Body of pancreas (tissue), 4 donors: Measurements from ENCODE around the gene CASP12. TPM values are rescaled to one million over a fixed set of nuclear protein-coding genes. Genes with fewer than 3 reads are reported as not detected.
A peak's percentile ranks its signal among the peaks of the same experiment; 100 is the strongest.

Experiments
- ATAC-seq: fragments of 150-250 bp; one replicate; pipeline ENCODE4 v1.9.1; 2016
- DNase-seq, 4 donors: peaks; one replicate each; pipeline ENCODE4 v3.0.0-alpha.2; 2019
- H3K27ac ChIP-seq, 4 donors: fragments of 200-600 bp; sonication (generic); 1 replicate in 3 of 4; 2 replicates in 1 of 4; pipeline versions ENCODE4 v1.5.1 to v1.6.1; 2016 to 2019; ENCODE audit warnings: mild to moderate bottlenecking in 1 of 4, mixed read lengths in 1 of 4, moderate library complexity in 1 of 4
- H3K27me3 ChIP-seq, 2 donors: fragments of 200-600 bp; sonication (generic); one replicate each; pipeline ENCODE4 v1.6.0; 2016; ENCODE audit warnings: mild to moderate bottlenecking in 1 of 2
- H3K36me3 ChIP-seq, 2 donors: fragments of 200-600 bp; sonication (generic); replicated peaks in 1 of 2; 2 replicates each; pipeline ENCODE4 v1.5.1; 2016; ENCODE audit warnings: low read depth in 2 of 2; ENCODE audit not compliant: insufficient read depth in 1 of 2
- H3K4me1 ChIP-seq: fragments of 200-600 bp; sonication (generic); one replicate; pipeline ENCODE4 v1.6.0; 2016
- H3K4me3 ChIP-seq, 2 donors: fragments of 200-600 bp; sonication (generic); 1 replicate in 1 of 2; 2 replicates in 1 of 2; pipeline ENCODE4 v1.5.1; 2016 to 2019
- H3K9me3 ChIP-seq, 3 donors: fragments of 200-600 bp; sonication (generic); 1 replicate in 2 of 3; 2 replicates in 1 of 3; pipeline ENCODE4 v1.5.1; 2016
- POLR2A ChIP-seq, 3 donors: fragments of 450-650 bp; IDR thresholded peaks; one replicate each; pipeline ENCODE4 v1.6.1; 2016; ENCODE audit warnings: antibody characterized with exemption in 3 of 3, mild to moderate bottlenecking in 2 of 3
- WGBS, 2 donors: methylation state at CpG; one replicate each; pipeline ENCODE4 v1.1.5; 2017; 5-methylcytosine and 5-hydroxymethylcytosine counted together
- intact Hi-C: fragments of 100-400 bp; cut with DNase I; formaldehyde crosslinking; loops from one replicate; pipeline ENCODE4 v1.15.1; 2023
- total RNA-seq, 2 donors: library from RNA; depleted of rRNA; stranded (reverse); fragments of >200 nt; gene quantifications; one replicate each; pipeline ENCODE4 v1.1.0, GENCODE V29; 2016
- TF ChIP-seq, protein P1 (sequence below), 7 experiments: fragments of 450-650 bp in 4 of 7; fragments of 200-600 bp in 3 of 7; sonication (generic) in 3 of 7; IDR thresholded peaks; one replicate each; pipeline ENCODE4 v1.5.1; 2016 to 2019; ENCODE audit warnings: antibody characterized with exemption in 7 of 7

The CASP12 gene
- total RNA-seq, 2 donors from 2014 or later = 1.6 to 3.6 TPM

DNA sequence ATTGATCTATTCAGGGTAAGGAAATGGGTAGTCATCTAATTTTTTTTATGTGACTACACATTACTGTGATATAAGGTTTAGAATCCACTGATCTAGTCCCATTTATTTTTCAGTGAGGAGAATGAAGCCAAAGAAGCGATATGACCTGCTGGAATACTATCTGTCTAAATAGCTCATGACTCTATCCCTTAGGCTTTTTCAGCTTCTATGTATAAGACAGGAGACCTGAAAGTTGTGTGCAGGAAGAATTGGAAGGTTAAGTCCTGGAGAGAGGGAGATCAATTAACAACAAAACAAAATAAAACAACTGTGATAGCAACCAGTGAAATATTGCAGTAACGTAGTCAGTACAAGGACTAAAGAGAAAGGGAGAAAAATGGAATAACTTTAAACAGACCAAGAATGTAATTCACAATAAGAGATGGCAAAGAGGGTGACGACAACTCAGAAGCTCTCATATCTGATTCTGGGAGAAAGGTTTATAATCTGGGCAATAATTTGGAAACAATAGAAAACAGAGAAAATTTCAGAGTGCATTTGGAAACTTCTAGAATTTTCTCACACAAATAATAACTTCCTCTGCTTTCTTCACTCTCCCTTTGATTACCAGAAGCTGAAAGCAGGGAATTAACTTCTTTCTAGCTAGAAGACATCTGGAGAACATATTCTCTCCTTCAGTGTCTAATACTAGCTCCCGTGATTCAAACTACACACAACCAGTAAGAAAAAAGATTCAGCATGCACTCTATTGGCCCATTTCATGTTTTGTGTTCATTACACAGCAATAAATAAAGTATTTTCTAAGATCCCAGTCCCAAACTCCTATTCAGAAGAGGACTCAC lies 19.2 kb upstream of the CASP12 start:
- DNase-seq (no peak), ATAC-seq (peak; percentile 38)
- peak overlapping the region in 1 of 2 donors; percentile 15 for H3K4me3 ChIP-seq
- H3K9me3 ChIP-seq = no peaks in the 10 kb centered on the region
- peak overlapping the region in 3 of 4 donors; percentile 42 to 55 (median 51) for H3K27ac ChIP-seq
- no peaks in the 10 kb centered on the region for H3K36me3 ChIP-seq
- no peaks in the 10 kb centered on the region for H3K27me3 ChIP-seq
- intact Hi-C loops = no loop called here
- H3K4me1 ChIP-seq = peaks cover 9% of the 10 kb centered on the region
- 32 to 33% methylated on average over 3 to 4 of the region's 4 CpGs for WGBS, 2 donors
- no peak for TF ChIP-seq POLR2A (IDR thresholded peaks at IDR 0.05)
- TF ChIP-seq, protein P1, sequence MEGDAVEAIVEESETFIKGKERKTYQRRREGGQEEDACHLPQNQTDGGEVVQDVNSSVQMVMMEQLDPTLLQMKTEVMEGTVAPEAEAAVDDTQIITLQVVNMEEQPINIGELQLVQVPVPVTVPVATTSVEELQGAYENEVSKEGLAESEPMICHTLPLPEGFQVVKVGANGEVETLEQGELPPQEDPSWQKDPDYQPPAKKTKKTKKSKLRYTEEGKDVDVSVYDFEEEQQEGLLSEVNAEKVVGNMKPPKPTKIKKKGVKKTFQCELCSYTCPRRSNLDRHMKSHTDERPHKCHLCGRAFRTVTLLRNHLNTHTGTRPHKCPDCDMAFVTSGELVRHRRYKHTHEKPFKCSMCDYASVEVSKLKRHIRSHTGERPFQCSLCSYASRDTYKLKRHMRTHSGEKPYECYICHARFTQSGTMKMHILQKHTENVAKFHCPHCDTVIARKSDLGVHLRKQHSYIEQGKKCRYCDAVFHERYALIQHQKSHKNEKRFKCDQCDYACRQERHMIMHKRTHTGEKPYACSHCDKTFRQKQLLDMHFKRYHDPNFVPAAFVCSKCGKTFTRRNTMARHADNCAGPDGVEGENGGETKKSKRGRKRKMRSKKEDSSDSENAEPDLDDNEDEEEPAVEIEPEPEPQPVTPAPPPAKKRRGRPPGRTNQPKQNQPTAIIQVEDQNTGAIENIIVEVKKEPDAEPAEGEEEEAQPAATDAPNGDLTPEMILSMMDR (IDR thresholded peaks at IDR 0.05) = no peak

DNA sequence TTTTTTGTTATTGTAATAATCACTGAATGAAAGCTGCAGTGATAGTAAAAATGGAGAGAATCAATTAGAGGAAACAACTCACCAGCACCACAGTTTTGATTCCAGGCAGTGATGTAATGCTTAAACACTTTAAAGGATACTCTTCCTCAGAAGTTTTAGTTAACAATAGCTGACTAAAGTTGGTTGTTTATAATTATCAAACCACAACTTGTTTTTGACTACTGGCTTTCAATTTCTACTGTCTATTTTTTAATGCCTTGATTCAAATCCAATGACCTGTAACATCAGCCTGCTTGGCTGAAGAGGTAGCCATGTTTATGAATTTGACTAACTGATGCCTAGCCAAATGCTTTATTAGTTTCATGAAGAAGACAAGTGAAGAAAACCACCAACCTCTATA lies 18.2 kb upstream of the CASP12 start:
- Histone ChIP-seq H3K27me3 (no peaks in the 10 kb centered on the region), H3K4me3 (no peak overlapping the region), H3K4me1 (peaks cover 9% of the 10 kb centered on the region), H3K27ac (no peak overlapping the region), H3K36me3 (no peaks in the 10 kb centered on the region), H3K9me3 (no peaks in the 10 kb centered on the region)
- no peak for ATAC-seq
- TF ChIP-seq POLR2A (IDR thresholded peaks at IDR 0.05) = no peak
- TF ChIP-seq, protein P1 (IDR thresholded peaks at IDR 0.05) = no peak
- intact Hi-C loops = no loop called here
- no peak for DNase-seq

DNA sequence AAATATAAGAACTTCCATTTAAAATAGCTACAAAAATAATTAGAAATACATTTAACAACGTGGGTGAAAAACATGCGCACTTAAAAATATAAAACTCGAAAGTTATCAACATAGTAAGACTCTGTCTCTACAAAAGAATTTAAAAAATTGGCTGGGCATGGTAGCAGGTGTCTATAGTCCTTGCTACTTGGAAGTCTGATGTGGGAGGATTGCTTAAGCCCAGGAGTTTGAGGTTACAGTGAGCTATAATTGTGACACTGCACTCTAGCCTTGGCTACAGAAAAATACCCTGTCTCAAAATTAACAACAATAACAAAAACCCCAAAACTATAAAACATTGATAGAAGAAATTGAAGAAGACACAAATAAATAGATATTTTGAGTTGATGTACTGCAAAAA lies 13.8 kb upstream of the CASP12 start:
- H3K27me3 ChIP-seq = no peaks in the 10 kb centered on the region
- 74 to 75% methylated on average over 3 of the region's 3 CpGs for WGBS, 2 donors
- H3K9me3 ChIP-seq = no peaks in the 10 kb centered on the region
- ATAC-seq (no peak), DNase-seq (no peak)
- intact Hi-C loops = no loop called here
- TF ChIP-seq, protein P1 (IDR thresholded peaks at IDR 0.05) = no peak
- H3K4me3 ChIP-seq = no peak overlapping the region
- no peaks in the 10 kb centered on the region for H3K4me1 ChIP-seq
- H3K36me3 ChIP-seq = no peaks in the 10 kb centered on the region
- no peak overlapping the region for H3K27ac ChIP-seq

DNA sequence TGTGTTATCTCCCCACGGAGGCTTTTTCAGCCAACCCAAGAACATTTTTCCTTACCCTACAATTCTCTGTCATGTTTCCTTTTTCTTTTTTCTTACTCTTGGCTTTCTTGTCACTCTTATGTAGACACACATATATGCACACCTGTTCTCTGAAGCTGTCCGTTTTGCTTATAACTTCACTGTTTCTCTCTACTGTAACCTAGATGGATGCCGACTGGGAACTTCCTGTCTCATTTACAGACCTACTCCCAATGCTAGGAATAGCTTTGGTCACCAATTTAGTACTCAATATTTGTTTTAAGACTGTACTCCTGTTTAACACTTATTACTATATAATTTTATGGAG lies 9.9 kb upstream of the CASP12 start:
- 57 to 76% methylated on average over 3 of the region's 3 CpGs for whole genome bisulfite sequencing, 2 donors

More for the DNA sequence above, 9.9 kb upstream of the CASP12 start:
- Histone ChIP-seq H3K9me3 (no peaks in the 10 kb centered on the region), H3K27me3 (no peaks in the 10 kb centered on the region), H3K4me3 (no peak overlapping the region), H3K27ac (no peak overlapping the region), H3K4me1 (no peaks in the 10 kb centered on the region), H3K36me3 (no peaks in the 10 kb centered on the region)
- DNase-seq (no peak), ATAC-seq (no peak)
- no peak for TF ChIP-seq POLR2A (IDR thresholded peaks at IDR 0.05)
- TF ChIP-seq, protein P1 (IDR thresholded peaks at IDR 0.05) = no peak
- intact Hi-C loops = no loop called here
